Stimulated activated CD8-positive, alpha-beta memory T cell treated with anti-CD3 and anti-CD28 coated beads, Interleukin-12 subunit alpha, Interleukin-12 subunit beta, amount 100 ng/mL, for 24 hours (primary cell): ENCODE measurements around the gene NDRG4.

Experiments used
- DNase-seq: peaks from one replicate; pipeline ENCODE4 v3.0.0-alpha.2; 2020; ENCODE audit errors: extremely low read depth

The NDRG4 gene

DNA sequence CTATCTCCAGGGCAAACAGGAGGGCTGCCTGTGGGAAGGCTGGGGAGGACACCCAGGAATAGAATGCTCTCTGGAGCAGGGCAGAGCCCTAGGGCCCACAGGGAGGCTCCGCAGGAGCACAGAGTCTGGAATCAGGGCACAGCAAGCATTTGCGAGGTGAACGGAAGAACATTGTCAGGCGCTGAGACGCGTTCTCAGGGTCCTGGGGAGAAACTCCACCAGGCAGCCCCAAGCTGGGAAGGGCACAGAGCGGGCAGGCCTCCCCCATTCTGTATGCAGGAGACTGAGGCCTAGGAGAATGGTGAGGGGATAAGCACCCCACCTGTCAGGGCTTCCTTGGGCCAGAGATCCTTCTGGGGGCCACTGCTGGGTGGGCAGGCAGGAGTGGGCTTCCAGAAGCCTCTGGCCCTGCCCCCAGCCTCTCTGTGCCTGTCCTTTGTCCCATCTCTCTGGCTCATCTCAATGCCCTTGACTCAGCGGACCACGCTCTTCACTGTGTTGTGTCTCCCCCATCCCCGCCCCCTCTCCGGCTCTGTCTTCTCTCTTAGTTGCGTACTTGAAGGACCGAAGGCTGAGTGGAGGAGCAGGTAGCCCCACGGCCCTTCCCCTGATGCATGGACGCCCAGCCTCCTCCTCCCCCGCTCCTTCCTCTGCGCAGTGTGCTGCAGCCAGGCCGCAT is 10.3 kb downstream of the NDRG4 start:
- no peak for DNase-seq

DNA sequence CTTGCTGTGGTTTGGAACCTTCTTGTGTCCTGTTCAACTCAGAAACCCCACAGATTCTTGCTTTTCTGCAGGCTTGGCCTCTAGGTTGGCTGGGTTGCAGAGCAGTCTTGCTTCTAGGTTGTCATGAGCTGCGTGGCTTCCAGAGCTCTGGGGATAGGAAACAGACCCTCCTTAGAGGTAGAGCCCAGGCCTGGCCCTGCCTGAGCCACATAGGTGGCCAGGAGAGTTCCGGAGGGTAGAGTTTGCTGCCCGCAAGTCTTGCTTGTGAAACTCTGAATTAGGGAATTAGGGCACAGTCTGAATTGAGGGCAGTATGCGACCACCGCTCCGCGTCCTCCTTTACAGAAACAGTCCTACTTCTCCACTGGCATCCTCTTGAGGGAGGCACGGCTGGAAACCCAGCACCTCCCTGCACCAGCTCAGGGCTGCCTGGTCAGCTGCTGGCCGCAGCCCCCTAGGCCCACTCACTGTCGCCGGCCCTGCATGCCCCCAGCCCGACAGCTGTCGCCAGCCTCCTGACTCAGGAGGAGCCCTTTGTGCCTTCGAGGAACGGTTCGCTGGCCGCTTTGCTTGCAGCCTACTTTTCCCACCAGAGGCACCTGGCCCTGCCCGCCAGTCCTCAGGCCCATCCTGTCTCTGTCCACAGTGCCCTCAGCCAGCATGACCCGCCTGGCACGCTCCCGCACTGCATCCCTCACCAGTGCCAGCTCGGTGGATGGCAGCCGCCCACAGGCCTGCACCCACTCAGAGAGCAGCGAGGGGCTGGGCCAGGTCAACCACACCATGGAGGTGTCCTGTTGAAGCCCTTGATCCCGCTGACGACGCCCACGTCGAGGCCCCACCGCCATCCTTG is 11.1 kb downstream of the NDRG4 start:
- no peak for DNase-seq

DNA sequence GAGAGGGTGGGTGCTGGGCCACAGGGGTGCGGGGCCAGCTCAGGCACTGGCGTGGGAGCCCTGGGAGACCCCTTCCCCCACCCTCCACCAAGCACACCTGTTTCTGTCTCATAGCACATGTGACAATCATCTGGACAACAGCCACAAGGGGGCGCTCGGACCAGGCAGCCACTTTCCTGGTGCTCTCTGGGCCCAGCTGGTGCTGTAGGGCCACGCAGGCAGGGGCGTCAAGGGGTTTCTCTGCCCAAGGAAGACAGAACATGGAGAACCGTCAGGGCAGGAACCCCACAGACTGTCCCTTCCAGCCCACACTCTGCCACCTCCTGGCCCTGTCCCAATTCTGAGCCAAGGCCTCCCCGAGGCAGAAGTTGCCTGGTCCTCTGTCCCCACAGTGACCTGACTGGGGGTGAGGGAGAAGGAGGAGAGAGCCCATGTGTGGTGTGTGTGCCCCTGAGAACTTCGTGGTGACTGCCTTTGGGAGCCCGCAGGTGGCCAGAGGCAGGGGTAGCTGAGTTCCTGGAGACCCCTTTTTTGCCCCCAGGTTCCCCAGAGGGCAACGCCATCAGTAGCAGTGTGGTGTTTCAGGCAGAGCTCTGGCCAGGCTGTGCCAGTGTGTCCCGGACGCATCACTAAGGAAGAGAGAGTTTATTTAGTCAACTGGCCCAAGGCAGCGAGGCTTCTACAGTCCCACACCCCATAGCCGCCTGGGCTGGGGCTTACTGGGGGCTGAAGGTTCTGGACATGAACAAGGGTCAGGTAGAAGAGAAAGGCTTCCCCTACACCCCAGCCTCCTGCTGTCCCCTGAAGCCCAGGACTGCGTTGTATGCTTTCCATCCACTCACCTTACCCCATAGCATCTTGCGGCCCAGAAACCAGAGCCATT is 12.2 kb downstream of the NDRG4 start:
- DNase-seq: peak; percentile 70

DNA sequence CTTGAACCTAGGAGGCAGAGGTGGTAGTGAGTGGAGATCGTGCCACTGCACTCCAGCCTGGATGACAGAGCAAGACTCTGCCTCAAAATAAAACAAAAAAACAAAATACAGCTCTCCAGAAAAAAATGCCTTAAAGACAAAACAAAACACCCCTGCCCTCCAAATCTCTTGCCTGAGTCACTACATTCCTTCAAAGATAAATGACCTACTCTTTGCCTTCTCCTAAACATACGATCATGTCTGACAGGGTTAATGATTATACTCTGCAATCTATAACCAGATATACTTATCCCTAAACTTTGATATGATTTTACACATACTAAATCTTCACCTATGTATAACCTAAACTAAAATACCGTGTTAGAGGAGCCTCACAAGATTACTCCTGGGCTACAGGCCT is 13.9 kb downstream of the NDRG4 start:
- DNase-seq: no peak

DNA sequence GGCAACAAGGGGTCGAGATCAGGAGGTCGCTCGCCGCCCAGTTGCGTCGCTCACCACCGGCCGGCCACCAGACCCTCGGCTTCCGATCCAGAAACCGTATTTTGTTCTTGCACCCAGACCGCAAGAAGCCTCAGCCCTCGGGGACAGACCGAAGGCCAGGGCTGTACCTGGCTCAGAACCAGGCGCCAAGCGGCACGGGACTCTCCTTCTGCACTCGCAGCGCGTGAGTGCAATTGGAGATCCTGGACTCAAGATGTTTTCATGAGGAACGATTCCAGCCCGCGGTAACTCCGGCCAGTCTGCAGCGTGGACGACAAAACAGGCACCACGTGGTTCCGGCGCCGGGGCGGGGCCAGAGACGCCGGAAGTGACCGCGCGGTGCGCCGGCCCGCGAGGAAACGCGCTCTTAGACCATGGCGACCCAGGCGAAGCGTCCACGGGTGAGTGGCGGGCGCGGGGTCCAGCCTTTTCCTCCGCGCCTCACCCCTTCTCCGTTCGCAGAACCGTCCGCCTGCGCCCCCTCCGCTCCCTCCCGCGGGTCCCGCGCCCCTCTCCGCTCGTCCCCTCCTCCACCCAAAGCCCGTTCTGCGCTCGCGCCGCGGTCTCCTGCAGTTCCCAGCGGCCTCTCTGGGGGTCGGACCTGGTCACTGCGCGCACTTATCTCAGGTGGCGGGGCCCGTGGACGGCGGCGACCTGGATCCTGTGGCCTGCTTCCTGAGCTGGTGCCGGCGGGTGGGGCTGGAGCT is 15.4 kb downstream of the NDRG4 start, which contains the start of gene SETD6:
Gene SETD6 (plus strand): TSS at position 393 of the 746 bp plus-strand sequence. CDS start 21 bp downstream, at position 414.
- DNase-seq: peak; percentile 56

DNA sequence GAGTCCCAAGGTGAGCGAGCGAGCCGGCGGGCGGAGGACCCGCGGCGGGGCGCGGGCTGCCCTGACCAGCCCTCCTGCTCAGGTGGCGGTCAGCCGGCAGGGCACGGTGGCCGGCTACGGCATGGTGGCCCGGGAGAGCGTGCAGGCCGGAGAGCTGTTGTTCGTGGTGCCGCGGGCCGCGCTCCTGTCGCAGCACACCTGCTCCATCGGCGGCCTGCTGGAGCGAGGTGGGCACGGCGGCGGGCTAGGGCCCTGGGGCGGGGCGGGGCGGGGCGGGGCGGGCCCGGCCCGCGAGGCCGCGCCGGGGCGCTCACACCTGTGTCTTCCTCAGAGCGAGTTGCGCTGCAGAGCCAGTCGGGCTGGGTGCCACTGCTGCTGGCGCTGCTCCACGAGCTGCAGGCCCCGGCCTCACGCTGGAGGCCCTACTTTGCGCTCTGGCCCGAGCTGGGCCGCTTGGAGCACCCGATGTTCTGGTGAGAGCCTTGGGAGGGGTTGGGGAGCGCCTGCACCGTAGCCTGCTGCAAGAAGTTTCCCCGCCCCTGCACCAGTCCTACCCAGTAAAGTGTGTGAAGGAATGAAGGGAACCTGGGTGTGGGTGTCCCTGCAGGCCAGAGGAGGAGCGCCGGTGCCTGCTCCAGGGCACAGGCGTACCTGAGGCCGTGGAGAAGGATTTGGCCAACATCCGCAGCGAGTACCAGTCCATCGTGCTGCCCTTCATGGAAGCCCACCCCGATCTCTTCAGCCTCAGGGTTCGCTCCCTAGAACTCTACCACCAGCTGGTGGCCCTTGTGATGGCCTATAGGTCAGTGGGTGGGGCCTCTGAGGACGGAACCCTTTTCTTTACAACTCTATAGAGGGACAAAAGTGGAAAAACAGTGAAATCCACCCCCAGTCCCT is 16.2 kb downstream of the NDRG4 start:
- no peak for DNase-seq

DNA sequence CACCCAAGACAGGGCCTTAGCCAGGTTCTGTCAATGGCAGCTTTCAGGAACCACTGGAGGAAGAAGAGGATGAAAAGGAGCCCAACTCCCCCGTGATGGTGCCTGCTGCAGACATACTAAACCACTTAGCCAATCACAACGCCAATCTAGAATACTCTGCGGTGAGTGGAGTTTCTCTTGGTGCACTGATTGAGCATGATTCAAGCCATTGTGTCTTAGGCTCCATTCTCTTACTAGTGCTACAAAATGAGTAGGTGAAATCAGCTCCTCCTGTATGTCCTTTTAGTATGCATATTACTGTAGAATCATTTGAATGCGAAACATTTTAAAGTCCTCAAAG is 16.8 kb downstream of the NDRG4 start:
- no peak for DNase-seq

DNA sequence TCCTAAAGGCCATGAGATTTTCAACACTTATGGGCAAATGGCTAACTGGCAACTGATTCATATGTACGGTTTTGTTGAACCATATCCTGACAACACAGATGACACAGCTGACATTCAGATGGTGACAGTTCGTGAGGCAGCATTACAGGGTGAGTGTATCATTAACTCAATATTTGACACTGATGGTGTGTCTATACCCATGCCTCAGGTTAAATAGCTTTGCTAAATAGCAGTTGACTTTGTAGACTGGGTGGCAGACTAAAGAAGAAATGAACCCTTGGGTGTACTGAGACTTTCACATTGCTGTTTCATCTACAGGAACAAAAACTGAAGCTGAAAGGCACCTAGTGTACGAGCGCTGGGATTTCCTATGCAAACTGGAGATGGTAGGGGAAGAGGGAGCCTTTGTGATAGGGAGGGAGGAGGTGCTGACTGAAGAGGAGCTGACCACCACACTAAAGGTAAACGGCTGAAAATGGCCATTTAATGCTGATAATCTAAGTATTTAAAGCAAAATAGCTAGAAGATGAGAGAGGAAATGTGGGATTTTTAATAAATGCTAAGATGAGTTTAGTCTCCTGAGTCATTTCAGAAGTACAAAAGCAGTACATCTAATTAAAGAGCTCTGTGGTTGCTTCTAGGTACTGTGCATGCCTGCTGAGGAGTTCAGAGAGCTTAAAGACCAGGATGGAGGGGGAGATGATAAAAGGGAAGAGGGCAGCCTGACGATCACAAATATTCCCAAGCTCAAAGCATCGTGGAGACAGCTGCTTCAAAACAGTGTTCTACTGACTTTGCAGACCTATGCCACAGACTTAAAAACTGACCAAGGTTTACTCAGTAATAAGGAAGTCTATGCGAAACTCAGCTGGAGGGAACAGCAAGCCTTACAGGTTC is 18.4 kb downstream of the NDRG4 start:
- no peak for DNase-seq

DNA sequence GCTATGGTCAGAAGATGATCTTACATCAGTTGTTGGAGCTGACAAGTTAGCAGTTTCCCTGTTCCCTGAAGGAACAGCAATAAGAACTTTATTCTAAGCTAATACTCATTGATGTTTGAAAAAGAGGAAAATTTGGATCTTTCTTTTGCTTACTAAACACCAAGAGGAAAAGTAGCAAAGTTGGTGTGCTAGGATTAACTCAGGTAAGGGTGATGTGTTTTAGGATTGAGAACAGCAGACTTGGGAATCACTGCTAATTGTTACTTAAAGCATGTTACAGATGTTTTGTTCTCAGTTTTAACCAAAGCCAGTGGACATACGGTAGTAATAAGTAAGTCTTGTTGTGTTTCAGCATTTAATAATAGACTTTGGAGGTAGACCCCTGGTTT is 19.0 kb downstream of the NDRG4 start:
- no peak for DNase-seq

DNA sequence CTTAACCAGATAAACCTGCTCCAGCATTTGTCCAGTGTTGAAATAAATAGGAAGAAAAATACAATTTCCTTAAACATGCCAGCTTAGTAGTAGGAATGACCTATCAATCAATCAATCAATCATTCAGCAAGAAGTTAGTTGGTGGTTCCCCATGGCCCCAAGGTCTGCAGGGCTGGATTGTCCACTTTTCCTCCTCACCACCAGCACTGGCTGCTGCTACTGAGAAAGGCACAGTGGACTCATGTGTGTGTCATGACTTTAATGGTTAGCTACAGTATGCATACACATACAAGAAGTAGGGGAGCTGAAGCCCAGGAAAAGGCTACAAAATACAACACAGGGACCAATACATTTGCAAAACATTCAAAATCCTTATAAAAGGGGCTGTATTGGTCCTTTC is 19.8 kb downstream of the NDRG4 start:
- DNase-seq: no peak

DNA sequence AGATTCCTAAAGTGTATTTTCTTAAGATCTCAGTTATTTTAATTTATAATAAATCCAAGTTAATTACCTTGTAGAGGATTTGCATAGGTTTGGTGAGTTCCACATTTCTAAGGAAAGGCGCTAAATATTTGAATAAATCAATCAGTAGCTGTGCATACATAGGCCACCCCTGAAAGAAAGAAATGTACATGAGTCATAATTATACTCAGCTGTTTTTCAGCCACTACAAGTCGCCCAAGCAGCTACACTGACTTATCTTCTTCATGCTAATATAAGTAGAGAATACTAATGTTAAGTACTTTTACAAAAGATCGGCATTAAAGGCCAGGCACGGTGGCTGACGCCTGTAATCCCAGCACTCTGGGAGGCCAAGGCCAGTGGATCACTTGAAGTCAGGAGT is 30.2 kb downstream of the NDRG4 start:
- no peak for DNase-seq

DNA sequence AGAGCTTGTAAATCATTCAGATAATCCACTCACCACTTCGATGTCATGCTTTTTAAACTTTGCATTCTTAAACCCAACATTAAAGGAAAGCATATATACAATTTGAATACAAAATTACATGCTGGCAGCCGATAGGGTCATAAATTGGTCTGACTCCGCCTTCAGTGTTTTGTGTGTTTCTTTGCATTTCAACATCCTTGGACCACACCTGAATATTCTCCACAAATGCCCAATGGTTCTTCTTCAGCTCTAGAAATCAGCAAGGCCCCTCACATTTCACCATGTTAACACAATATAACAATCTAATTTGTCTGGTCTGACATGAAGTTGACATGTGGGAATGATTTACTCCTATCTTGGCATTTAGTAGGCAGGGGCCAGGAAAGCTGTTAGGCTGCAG is 32.5 kb downstream of the NDRG4 start:
- DNase-seq: no peak

DNA sequence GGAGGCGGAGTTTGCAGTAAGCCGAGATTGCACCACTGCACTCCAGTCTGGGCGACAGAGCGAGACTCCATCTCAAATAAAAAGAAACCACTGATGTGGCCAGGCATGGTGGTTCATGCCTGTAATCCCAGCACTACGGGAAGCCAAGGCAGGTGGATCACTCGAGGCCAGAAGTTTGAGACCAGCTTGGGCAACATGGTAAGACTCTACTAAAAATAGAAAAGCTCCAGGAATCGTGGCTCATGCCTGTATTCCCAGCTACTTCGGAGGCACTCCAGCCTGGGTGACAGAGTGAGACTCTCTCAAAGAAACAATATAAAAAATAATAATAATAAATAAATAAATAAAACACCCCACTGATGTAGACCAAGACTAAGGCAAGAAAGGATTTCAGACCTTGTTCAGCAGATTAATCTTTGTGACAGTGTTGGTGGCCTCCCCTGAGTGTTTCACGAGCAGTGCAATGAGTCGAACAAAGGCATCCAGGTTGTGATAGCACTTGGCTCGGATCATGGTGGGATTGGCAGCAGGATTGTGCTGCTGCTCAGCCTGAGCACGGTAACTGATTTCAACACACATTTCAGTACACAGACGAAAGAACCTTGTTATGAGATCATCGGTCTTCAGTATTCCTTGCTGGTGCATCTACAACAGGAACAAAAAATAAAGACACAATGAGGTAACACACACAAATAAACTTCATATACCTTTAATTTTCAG is 34.0 kb downstream of the NDRG4 start:
- no peak for DNase-seq

DNA sequence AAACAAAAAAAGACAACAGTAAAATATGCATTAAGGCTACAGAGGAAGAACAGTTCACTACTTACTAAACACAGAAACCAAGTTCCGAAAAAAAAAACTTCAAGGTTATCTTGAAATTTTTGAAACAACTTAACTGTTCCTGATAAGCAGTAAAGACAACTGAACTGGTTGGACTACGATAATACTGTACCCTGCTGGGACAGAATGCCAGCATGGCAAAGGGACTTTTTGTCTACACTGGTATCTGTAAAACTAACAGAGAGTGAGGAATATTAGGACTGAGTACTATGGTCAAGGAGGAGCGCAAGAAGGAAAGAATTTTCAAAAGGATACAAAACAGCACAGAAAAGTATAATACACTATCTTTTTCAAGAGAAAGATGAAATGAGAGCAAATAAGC is 35.2 kb downstream of the NDRG4 start:
- no peak for DNase-seq

DNA sequence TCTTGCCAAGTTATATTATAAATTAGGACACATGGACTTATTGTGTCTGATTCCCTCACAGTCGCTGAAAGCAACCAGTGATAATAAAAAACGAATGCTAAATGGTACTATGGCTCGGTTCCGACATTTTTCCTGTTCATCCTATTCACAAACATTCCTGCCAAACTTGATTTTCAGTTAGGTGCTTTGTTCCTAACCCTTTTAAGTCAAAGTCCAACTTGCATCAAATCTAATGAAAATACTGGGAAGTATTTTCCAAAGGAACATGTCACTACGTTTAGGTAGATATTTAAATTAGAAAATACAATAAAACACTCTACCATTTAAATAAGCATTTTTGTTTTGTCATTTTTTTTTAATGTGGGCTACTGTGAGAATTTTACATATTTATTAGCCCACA is 36.3 kb downstream of the NDRG4 start:
- DNase-seq: no peak

DNA sequence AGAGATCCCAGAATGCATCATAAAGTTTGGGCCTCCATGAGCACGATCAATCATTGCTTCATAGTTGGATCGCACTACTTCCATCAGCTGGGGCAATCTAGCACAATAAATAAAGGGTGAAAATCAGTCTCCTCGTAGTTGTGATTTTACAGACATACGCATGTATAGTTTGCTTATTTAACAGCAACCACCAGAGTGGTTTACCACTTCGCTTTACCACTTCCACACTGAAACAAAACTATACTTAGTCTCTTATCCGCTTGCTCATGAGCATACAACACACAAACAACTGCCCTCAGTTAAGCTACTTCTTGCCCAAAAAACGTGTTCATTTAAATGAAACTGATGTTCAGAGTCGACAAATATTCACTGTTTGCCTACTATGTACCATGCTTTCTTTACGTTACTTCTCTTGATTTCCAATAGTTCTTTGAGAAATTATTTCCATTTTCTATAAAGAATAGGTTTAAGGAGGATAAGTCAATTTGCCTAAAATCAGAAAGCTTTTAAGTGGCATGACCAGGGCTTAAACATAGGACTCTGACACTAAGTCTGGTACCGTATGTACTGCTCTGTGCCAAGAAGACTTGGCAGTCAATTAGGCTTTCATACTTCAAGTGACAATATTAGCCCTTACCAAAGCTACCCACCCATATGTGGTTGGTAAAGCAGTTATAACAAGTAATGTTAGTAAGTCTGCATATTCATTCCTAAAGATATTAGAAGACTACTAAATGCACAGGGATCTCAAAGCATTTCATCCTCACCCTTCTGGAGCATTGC is 37.4 kb downstream of the NDRG4 start:
- no peak for DNase-seq

DNA sequence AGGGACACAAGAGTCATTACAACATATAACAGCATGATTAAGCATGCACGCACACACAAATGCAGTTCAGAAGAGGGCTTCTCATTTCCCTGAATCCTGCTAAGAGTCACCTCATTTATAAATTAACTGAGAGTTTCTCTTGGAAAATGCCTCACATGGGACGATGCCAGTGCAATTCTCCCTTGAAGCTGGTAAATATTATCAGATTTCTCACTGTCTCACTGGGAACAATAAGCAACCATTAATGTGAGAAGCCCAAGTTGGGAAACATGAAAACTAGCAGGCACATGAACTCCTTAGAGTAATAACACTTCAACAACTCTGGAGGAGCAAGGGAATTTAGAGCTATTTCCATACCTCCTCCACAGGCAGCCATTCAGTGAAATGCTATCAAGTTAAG is 41.8 kb downstream of the NDRG4 start:
- no peak for DNase-seq

DNA sequence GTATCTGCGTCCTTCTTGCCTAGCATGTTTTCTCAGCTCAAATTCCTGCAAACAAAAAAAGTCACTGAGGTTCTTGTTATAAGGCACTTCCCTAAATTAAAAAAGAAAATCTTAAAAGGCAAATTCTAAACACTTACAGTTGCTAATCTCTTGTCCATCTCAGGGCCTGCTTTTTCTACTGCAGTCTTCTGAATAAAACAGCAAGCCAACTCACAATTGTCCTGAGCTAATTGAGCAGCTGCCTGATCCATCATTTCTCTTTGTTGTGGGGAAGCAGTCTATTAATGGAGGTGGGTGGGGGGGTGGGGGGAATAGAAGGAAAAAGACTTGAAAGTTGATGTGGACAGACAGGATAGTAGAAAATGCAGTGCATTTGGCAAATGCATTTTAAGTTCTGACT is 42.3 kb downstream of the NDRG4 start:
- no peak for DNase-seq
